Activated naive CD8-positive, alpha-beta T cell treated with anti-CD3 and anti-CD28 coated beads, Interleukin-2, amount 50 U/mL, for 24 hours (primary cell): ENCODE measurements around the gene MBNL3.
"Not testable (repeated sequence)": the region's sequence is repeated elsewhere in the genome, so short reads cannot be mapped to it uniquely, and the experiment has no call there.

Experiments
- ATAC-seq: fragments of 150-1000 bp; cut with Tn5 transposase; one replicate; pipeline ENCODE4 v1.10.0; 2021
- DNase-seq: peaks from one replicate; pipeline ENCODE4 v3.0.0; 2021
- H3K27ac Mint-ChIP-seq: one replicate; pipeline ENCODE4 v1.8.0; 2021; ENCODE audit warnings: mild to moderate bottlenecking, mixed read lengths
- H3K27me3 Mint-ChIP-seq: one replicate; pipeline ENCODE4 v1.8.0; 2021; ENCODE audit warnings: mixed read lengths
- H3K36me3 Mint-ChIP-seq: one replicate; pipeline ENCODE4 v1.8.0; 2021; ENCODE audit warnings: low read depth, mixed read lengths
- H3K4me1 Mint-ChIP-seq: one replicate; pipeline ENCODE4 v1.8.0; 2021; ENCODE audit warnings: mixed read lengths
- H3K4me3 Mint-ChIP-seq: one replicate; pipeline ENCODE4 v1.8.0; 2021; ENCODE audit warnings: mild to moderate bottlenecking, moderate library complexity, mixed read lengths
- H3K9me3 Mint-ChIP-seq: one replicate; pipeline ENCODE4 v1.8.0; 2021; ENCODE audit warnings: mixed read lengths

The MBNL3 gene

DNA sequence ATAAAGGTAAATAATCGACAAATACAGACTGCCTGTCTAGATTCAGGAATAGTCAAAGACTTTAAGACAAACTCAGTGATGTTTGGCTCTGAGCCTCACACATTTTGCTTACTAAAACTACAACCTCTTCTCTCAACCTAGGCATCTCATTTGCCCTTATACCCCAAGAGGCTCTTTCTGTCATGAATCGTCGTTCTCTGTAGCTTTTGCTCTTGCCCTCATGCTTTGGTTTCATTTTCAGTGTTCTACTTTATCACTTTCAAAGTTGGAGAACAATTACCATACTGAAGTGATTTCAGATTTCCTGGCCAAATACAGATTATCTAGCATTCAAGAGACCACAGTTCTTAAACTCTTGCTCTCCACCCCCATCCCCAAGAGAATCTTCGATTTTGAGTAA is 155.5 kb downstream of the MBNL3 start:
- Mint-ChIP-seq H3K27ac (no peak overlapping the region), H3K4me3 (no peak overlapping the region), H3K4me1 (peaks cover 2% of the 10 kb centered on the region), H3K9me3 (no peaks in the 10 kb centered on the region), H3K27me3 (no peaks in the 10 kb centered on the region), H3K36me3 (no peaks in the 10 kb centered on the region)
- no peak for DNase-seq
- ATAC-seq = no peak

DNA sequence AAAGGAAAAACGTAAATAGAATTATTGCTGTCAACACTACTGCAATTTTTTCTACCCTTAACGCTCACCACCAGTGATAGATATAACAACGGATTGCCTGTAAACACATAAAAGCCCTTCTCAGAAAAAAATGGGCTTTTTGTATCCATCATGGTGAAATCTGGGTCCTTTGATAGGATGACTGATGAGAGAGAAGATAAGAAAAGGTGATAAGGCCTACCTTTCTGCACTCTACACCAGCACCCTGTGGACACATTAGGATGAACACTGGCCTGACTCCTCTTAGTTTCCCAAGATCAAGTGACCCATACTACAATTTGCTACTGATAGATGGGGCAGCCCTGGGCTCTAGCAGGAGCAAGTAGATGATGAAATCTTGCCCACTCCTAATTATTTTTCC is 157.3 kb downstream of the MBNL3 start:
- no peaks in the 10 kb centered on the region for H3K36me3 Mint-ChIP-seq
- no peaks in the 10 kb centered on the region for H3K27me3 Mint-ChIP-seq
- no peak overlapping the region for H3K27ac Mint-ChIP-seq
- no peak for DNase-seq
- no peak for ATAC-seq
- H3K4me1 Mint-ChIP-seq = peaks cover 2% of the 10 kb centered on the region
- H3K9me3 Mint-ChIP-seq = no peaks in the 10 kb centered on the region
- no peak overlapping the region for H3K4me3 Mint-ChIP-seq

GRCh38 chrX:132331000-132331399 is 157.8 kb downstream of the MBNL3 start:
- Mint-ChIP-seq H3K27me3 (no peaks in the 10 kb centered on the region), H3K36me3 (no peaks in the 10 kb centered on the region), H3K4me3 (no peak overlapping the region)

GRCh38 chrX:132330156-132330729 is 158.6 kb downstream of the MBNL3 start:
- no peak for DNase-seq

More at GRCh38 chrX:132331000-132331399, 157.8 kb downstream of the MBNL3 start:
- ATAC-seq = no peak
- no peak for DNase-seq
- H3K27ac Mint-ChIP-seq = no peak overlapping the region
- no peaks in the 10 kb centered on the region for H3K9me3 Mint-ChIP-seq
- H3K4me1 Mint-ChIP-seq = peaks cover 2% of the 10 kb centered on the region

DNA sequence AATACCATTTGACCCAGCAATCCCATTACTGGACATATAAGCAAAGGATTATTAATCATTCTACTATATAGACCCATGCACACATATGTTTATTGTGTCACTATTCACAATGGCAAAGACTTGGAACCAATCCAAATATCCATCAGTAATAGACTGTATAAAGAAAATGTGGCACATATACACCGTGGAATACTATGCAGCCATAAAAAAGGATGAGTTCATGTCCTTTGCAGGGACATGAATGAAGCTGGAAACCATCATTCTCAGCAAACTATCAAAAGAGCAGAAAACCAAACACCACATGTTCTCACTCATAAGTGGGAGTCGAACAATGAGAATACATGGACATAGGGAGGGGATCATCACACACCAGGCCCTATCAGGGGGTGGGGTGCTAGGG is 161.9 kb downstream of the MBNL3 start:
- DNase-seq, H3K27ac Mint-ChIP-seq, H3K4me3 Mint-ChIP-seq, H3K9me3 Mint-ChIP-seq, H3K4me1 Mint-ChIP-seq, H3K27me3 Mint-ChIP-seq, H3K36me3 Mint-ChIP-seq, ATAC-seq: not testable (repeated sequence)

More at GRCh38 chrX:132330156-132330729, 158.6 kb downstream of the MBNL3 start:
- Mint-ChIP-seq H3K4me3 (no peak overlapping the region), H3K4me1 (peaks cover 2% of the 10 kb centered on the region), H3K36me3 (no peaks in the 10 kb centered on the region), H3K27me3 (no peaks in the 10 kb centered on the region), H3K27ac (no peak overlapping the region), H3K9me3 (no peaks in the 10 kb centered on the region)
- ATAC-seq = no peak
